Keratinocyte (primary cell): ENCODE measurements around the gene FBN1.

Experiments used
- EZH2 ChIP-seq: IDR thresholded peaks from one replicate; pipeline ENCODE4 v1.6.1; 2012; ENCODE audit warnings: inconsistent platforms, mild to moderate bottlenecking, low read length, moderate library complexity
- TF ChIP-seq, protein P1 (sequence below), 3 experiments: IDR thresholded peaks in 1 of 3; conservative IDR thresholded peaks in 1 of 3; optimal IDR thresholded peaks in 1 of 3; 2 replicates in 2 of 3; 3 replicates in 1 of 3; pipeline versions ENCODE3 to v1.5.1; 2011; ENCODE audit warnings: low read length in 3 of 3, mild to moderate bottlenecking in 3 of 3, moderate library complexity in 2 of 3, control low read depth in 1 of 3, inconsistent platforms in 1 of 3; ENCODE audit not compliant: insufficient read depth in 2 of 3; ENCODE audit errors: extremely low read depth in 1 of 3

DNA sequence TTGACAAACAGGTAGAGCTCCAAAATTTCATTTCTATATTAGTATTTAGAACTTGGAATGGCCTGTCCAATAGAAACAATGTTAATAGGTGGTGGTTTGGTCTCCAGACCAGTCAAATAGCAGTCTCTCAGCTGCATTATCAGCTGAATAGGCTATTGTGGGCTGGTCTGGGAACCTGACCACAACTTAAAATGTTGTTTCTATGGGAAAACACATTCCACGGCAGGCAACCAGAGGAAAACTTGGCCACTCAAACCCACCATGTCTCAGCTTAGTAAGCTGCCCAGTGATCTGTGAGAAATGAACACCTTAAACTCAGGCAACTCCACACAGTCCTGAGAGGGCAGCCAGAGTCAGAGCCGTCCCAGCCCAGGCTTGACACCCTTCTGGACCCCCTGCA lies 20.4 kb downstream of the FBN1 start:
- TF ChIP-seq EZH2 = no peak
- TF ChIP-seq, protein P1, sequence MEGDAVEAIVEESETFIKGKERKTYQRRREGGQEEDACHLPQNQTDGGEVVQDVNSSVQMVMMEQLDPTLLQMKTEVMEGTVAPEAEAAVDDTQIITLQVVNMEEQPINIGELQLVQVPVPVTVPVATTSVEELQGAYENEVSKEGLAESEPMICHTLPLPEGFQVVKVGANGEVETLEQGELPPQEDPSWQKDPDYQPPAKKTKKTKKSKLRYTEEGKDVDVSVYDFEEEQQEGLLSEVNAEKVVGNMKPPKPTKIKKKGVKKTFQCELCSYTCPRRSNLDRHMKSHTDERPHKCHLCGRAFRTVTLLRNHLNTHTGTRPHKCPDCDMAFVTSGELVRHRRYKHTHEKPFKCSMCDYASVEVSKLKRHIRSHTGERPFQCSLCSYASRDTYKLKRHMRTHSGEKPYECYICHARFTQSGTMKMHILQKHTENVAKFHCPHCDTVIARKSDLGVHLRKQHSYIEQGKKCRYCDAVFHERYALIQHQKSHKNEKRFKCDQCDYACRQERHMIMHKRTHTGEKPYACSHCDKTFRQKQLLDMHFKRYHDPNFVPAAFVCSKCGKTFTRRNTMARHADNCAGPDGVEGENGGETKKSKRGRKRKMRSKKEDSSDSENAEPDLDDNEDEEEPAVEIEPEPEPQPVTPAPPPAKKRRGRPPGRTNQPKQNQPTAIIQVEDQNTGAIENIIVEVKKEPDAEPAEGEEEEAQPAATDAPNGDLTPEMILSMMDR (optimal IDR thresholded peaks at IDR 0.05 in 1 of 3, IDR thresholded peaks at IDR 0.05 in 1 of 3, conservative IDR thresholded peaks at IDR 0.05 in 1 of 3; ENCODE audit: extremely low read depth in 1 of 3, insufficient read depth in 2 of 3, low read length in 3 of 3) = no peak
